SK-N-MC (cell line): ENCODE results near the gene TBC1D10B.

Experiments used
- EZH2 ChIP-seq: fragments of 200-600 bp; sonication (generic); IDR thresholded peaks from one replicate; pipeline ENCODE4 v1.6.1; 2017; ENCODE audit warnings: antibody characterized with exemption
- FOXP2 ChIP-seq: optimal IDR thresholded peaks from 2 replicates; pipeline ENCODE3; 2011; ENCODE audit warnings: mild to moderate bottlenecking, moderate library complexity; ENCODE audit not compliant: insufficient read depth; ENCODE audit errors: extremely low read length, control extremely low read depth
- POLR2AphosphoS5 ChIP-seq: IDR thresholded peaks from 2 replicates; pipeline ENCODE4 v1.6.1; 2012; ENCODE audit warnings: mild to moderate bottlenecking, low read depth, low read length, borderline replicate concordance

- TF ChIP-seq EZH2 (no peak), POLR2AphosphoS5 (no peak), FOXP2 (no peak)
Observed at GRCh38 chr16:30395155-30395991, 25.1 kb upstream of the TBC1D10B start, which contains the start of gene ZNF48.
